GM21737 (cell line): ENCODE data around the gene DMBX1.

Experiments used
- ATAC-seq: cut with Tn5 transposase; IDR thresholded peaks from one replicate; pipeline ENCODE4 v1.9.1; 2021; ENCODE audit warnings: mild to moderate bottlenecking, moderate library complexity; ENCODE audit not compliant: unreplicated experiment

DMBX1 gene

GRCh38 chr1:46497020-46497419 lies 7.4 kb downstream of the DMBX1 start:
- no peak for ATAC-seq

- ATAC-seq = no peak
Measured at GRCh38 chr1:46497665-46498064, 8.0 kb downstream of the DMBX1 start.

DNA sequence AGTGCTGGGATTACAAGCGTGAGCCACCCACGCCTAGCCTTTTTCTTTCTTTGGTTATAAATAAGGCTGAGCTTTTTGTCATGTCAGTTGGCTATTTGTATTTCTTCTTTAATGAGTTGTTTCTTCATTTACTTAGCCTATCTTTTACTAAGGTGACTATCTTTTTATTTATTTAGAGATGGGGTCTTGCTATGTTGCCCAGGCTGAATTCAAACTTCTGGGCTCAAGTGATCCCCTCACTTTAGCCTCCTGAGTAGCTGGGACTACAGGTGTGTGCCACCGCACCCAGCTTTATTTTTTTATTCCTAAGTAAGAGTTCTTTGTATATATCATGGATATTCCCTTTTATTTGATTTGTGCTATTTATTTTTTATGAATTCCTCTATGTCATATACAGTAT lies 11.9 kb downstream of the DMBX1 start:
- ATAC-seq = no peak

- ATAC-seq = no peak
Measured at GRCh38 chr1:46503421-46503820, 13.8 kb downstream of the DMBX1 start.

GRCh38 chr1:46506470-46507219 lies 17.0 kb downstream of the DMBX1 start:
- ATAC-seq = no peak

- ATAC-seq = no peak
Measured at GRCh38 chr1:46508757-46509156, 19.1 kb downstream of the DMBX1 start.

DNA sequence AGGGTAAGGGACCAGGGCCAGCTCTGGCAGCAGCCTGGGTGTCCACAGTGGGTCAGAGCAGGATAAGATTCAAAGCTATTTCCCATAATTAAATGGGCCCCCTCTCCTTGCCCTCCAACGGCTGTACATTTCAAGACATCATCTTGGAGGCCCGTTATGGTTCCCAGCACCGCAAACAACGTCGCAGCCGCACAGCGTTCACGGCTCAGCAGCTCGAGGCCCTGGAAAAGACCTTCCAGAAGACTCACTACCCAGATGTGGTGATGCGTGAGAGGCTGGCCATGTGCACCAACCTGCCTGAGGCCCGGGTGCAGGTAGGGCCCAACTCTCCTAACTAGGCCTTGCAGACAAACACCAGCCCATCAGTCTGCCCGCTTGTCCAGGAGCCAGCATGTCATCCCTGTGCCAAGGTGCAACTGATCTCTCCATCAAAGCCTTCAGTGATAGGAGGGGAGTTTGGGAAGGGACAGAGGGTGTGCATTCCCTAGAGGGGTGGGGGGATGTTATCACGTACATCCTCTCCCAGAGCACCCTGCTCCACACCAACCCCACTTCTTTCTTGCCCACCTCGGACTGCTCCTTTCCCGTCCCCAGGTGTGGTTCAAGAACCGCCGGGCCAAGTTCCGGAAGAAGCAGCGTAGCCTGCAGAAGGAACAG lies 20.8 kb downstream of the DMBX1 start:
- ATAC-seq = no peak

GRCh38 chr1:46510998-46511365 lies 21.3 kb downstream of the DMBX1 start:
- no peak for ATAC-seq

GRCh38 chr1:46512135-46512791 lies 22.6 kb downstream of the DMBX1 start:
- ATAC-seq = no peak

- no peak for ATAC-seq
Measured at GRCh38 chr1:46512792-46513190, 23.2 kb downstream of the DMBX1 start.

GRCh38 chr1:46513536-46513935 lies 23.9 kb downstream of the DMBX1 start:
- ATAC-seq = no peak

GRCh38 chr1:46515576-46515975 lies 25.9 kb downstream of the DMBX1 start:
- no peak for ATAC-seq

GRCh38 chr1:46516200-46516950 lies 26.7 kb downstream of the DMBX1 start:
- ATAC-seq = no peak

DNA sequence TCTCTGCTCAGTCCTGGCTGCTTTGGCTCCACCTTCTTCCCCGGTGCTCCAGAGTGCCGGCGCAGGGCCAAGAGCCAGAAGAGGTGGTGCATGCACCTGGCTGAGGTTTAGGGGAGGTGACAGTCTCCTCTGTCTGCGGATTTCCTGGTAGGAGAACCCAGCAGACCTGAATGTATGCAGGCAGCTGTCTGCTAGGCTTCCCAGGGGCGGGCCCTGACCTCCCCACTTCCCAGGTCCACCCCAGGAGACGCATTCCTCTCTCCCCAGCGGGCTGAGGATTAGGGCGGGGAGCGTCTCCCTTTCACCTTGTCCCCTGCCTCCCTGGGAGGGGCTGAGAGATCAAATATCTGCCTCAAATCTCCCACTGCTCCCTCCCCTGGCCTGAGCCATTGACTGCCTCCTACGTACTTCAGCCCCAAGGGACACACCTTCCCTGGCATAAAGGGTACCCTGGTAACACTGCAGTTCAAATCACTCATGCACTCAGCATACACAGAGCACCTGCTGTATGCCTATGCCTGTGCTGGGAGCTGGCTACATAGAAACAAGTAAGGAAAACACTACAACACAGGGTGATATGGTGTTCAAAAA lies 27.5 kb downstream of the DMBX1 start:
- no peak for ATAC-seq

DNA sequence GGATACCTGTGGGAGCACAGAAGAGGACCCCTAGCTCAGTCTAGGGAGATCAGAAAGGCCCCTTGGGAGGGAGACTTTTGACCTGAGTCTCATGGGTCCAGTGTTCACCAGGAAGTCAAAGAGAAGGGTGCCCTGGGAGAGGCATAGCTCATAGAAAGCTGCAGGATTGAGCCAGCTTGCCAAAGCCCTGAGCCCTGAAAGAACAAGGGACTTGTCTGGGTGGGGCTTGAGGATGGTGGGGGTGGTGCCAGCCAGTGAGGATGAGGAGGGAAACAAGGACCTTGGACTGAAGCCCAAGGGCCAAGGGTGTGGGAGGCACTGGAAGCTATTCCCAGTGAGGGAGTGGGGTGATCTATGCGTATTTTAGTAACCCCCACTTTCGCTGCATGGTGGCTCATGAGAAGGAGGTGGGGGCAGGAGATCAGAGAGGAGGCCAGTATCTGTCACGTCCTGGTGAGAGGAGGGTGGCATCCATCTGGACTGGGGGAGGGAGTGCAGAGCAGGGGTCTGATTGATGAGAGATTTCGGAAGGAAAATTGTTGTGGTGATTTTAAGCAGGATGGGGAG lies 28.4 kb downstream of the DMBX1 start:
- no peak for ATAC-seq

DNA sequence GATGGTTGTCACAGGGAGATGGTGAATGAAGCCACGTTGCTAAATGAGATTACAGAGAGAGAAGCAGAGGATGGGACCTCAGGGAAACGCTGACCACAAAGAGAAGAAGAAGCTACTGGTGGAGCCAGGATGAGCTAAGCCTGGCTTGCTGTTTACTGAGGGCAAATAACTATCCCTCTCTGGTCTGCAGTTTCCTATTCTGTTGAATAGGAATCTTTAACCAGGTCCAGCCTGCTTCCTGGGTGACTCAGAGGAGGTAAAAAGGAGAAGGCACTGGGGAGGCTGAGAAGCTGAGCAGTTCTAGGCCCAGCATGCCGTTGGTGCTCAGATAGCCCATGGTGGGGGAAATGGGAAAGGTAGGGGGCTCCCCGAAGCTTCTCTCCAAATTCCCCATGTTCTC lies 29.6 kb downstream of the DMBX1 start:
- no peak for ATAC-seq

GRCh38 chr1:46520063-46520911 lies 30.7 kb downstream of the DMBX1 start:
- ATAC-seq = no peak

DNA sequence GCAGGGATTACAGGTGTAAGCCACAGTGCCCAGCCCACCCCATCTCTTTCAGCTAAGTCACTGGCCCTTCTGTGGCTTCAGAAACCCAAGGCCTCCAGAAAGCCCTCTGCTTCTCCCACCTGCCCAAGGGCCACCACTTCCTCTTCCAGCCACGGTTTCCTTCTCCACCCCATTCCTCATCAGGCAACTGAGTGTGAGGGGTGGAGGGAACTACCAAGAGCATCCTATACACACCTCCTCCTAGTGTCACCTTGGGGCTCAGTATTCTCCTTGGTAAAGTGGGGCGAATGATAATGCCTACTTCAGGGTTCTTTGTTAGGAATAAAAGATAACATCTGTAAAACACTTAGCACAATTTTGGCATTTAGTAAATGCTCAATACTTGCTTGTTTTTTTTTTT lies 31.8 kb downstream of the DMBX1 start:
- no peak for ATAC-seq

GRCh38 chr1:46522184-46522968 lies 32.7 kb downstream of the DMBX1 start:
- ATAC-seq = no peak
